H1 (cell line): ENCODE measurements around the gene SLC5A4. TPM values are rescaled to one million over a fixed set of nuclear protein-coding genes. Genes with fewer than 3 reads are reported as not detected.

Source experiments
- CTCF ChIA-PET: fragments of 300-600 bp; sonication (Branson Sonifier 250); formaldehyde crosslinking; loops from one replicate; lab custom pipeline; 2021; ENCODE audit not compliant: partially characterized antibody; lab: Charles Lee
- POLR2A ChIA-PET: fragments of 300-600 bp; sonication (Branson Sonifier 250); formaldehyde crosslinking; loops from one replicate; lab custom pipeline; 2021; ENCODE audit warnings: inconsistent platforms; ENCODE audit not compliant: partially characterized antibody; lab: Charles Lee
- DNase-seq, 2 experiments: peaks; one replicate each; pipeline versions ENCODE4 v3.0.0 to v3.0.0-alpha.2; 2010 to 2022; ENCODE audit warnings: low spot score in 2 of 2, low read depth in 1 of 2, mixed read lengths in 1 of 2
- FAIRE-seq: peaks from 2 replicates; lab custom pipeline; 2011; peaks lifted over from hg19 to GRCh38; lab: Jason Lieb, UNC
- H2AFZ ChIP-seq: 2 replicates; pipeline ENCODE4 v1.8.1; 2012; ENCODE audit warnings: low read length, inconsistent platforms
- H2AK5ac ChIP-seq: 2 replicates; pipeline ENCODE4 v1.6.1; 2013; ENCODE audit warnings: low read depth, low read length
- H2BK120ac ChIP-seq: replicated peaks from 2 replicates; pipeline ENCODE3; 2013; ENCODE audit warnings: low read depth, low read length, inconsistent platforms
- H2BK12ac ChIP-seq: 2 replicates; pipeline ENCODE4 v1.6.1; 2013; ENCODE audit warnings: low read depth, low read length
- H2BK15ac ChIP-seq: 2 replicates; pipeline ENCODE4 v1.6.1; 2013; ENCODE audit warnings: low read length
- H2BK20ac ChIP-seq: 2 replicates; pipeline ENCODE4 v1.6.1; 2013; ENCODE audit warnings: low read length
- H2BK5ac ChIP-seq: 2 replicates; pipeline ENCODE4 v1.6.1; 2013; ENCODE audit warnings: low read depth, low read length
- H3K14ac ChIP-seq: 2 replicates; pipeline ENCODE4 v1.6.1; 2013; ENCODE audit warnings: inconsistent platforms; ENCODE audit not compliant: insufficient read length
- H3K18ac ChIP-seq: 2 replicates; pipeline ENCODE4 v1.6.1; 2013; ENCODE audit warnings: low read length; ENCODE audit errors: extremely low read depth
- H3K23ac ChIP-seq: 2 replicates; pipeline ENCODE4 v1.6.1; 2013; ENCODE audit warnings: inconsistent platforms; ENCODE audit not compliant: insufficient read length
- H3K23me2 ChIP-seq: 2 replicates; pipeline ENCODE4 v1.6.1; 2013; ENCODE audit warnings: low read depth, low read length
- H3K27ac ChIP-seq: 2 replicates; pipeline ENCODE4 v1.6.1; 2011; ENCODE audit warnings: low read depth, low read length, inconsistent platforms
- H3K27me3 ChIP-seq, 4 experiments: replicated peaks in 1 of 4; 1 replicate in 1 of 4; 2 replicates in 3 of 4; pipeline versions ENCODE4 v1.6.1 to v1.8.1; 2011 to 2013; ENCODE audit warnings: low read length in 3 of 4, mild to moderate bottlenecking in 3 of 4, inconsistent platforms in 2 of 4, mixed read lengths in 2 of 4, moderate library complexity in 1 of 4; ENCODE audit not compliant: control insufficient read depth in 3 of 4, insufficient read depth in 3 of 4; ENCODE audit errors: extremely low read depth in 1 of 4
- H3K36me3 ChIP-seq, 4 experiments: 2 replicates each; pipeline versions ENCODE4 v1.6.1 to v1.8.1; 2011 to 2013; ENCODE audit warnings: mild to moderate bottlenecking in 4 of 4, low read length in 3 of 4, moderate library complexity in 2 of 4, control low read depth in 1 of 4, inconsistent platforms in 1 of 4; ENCODE audit not compliant: insufficient read depth in 4 of 4, control insufficient read depth in 2 of 4
- H3K4ac ChIP-seq: replicated peaks from 2 replicates; pipeline ENCODE3; 2013; ENCODE audit warnings: low read length, low read depth, mixed read lengths, inconsistent platforms; ENCODE audit not compliant: insufficient read length
- H3K4me1 ChIP-seq, 4 experiments: replicated peaks in 1 of 4; 1 replicate in 1 of 4; 2 replicates in 3 of 4; pipeline versions ENCODE4 v1.6.1 to v1.8.1; 2011 to 2013; ENCODE audit warnings: low read length in 3 of 4, inconsistent platforms in 2 of 4, mixed read lengths in 1 of 4; ENCODE audit not compliant: insufficient read depth in 4 of 4, control insufficient read depth in 3 of 4
- H3K4me2 ChIP-seq, 2 experiments: 2 replicates each; pipeline versions ENCODE4 v1.6.1 to v1.8.1; 2011 to 2013; ENCODE audit warnings: low read depth in 2 of 2, low read length in 2 of 2, control low read depth in 1 of 2, inconsistent platforms in 1 of 2, mild to moderate bottlenecking in 1 of 2; ENCODE audit not compliant: insufficient read depth in 1 of 2
- H3K4me3 ChIP-seq, 4 experiments: fragments of 200-600, 300-600 bp in 1 of 4; sonication (generic), shearing (Covaris generic), sonication (Bioruptor Twin) in 1 of 4; 2 replicates each; pipeline versions ENCODE4 v1.5.1 to v1.8.1; 2011 to 2016; ENCODE audit warnings: low read length in 4 of 4, low read depth in 3 of 4, control low read depth in 2 of 4, inconsistent platforms in 2 of 4, mild to moderate bottlenecking in 2 of 4, mixed read lengths in 1 of 4, moderate library complexity in 1 of 4; ENCODE audit not compliant: insufficient read depth in 2 of 4; ENCODE audit errors: extremely low read depth in 1 of 4
- H3K56ac ChIP-seq: replicated peaks from 2 replicates; pipeline ENCODE3; 2013; ENCODE audit warnings: low read depth, mild to moderate bottlenecking, mixed read lengths, low read length, inconsistent platforms; ENCODE audit not compliant: insufficient read length
- H3K79me1 ChIP-seq: 2 replicates; pipeline ENCODE4 v1.6.1; 2013; ENCODE audit warnings: low read depth, low read length, control low read depth
- H3K79me2 ChIP-seq, 2 experiments: 2 replicates each; pipeline versions ENCODE4 v1.6.1 to v1.8.1; 2012 to 2013; ENCODE audit warnings: low read length in 2 of 2, mild to moderate bottlenecking in 2 of 2, inconsistent platforms in 1 of 2; ENCODE audit not compliant: insufficient read depth in 2 of 2, control insufficient read depth in 1 of 2
- H3K9ac ChIP-seq, 4 experiments: replicated peaks in 1 of 4; 1 replicate in 1 of 4; 2 replicates in 3 of 4; pipeline versions ENCODE4 v1.6.1 to v1.8.1; 2011 to 2013; ENCODE audit warnings: low read depth in 3 of 4, low read length in 3 of 4, control low read depth in 2 of 4, mild to moderate bottlenecking in 2 of 4, moderate library complexity in 2 of 4, inconsistent platforms in 1 of 4; ENCODE audit errors: extremely low read depth in 1 of 4
- H3K9me3 ChIP-seq, 2 experiments: 2 replicates each; pipeline versions ENCODE4 v1.6.1 to v1.8.1; 2012 to 2013; ENCODE audit warnings: mild to moderate bottlenecking in 2 of 2, moderate library complexity in 2 of 2, control low read depth in 1 of 2, inconsistent platforms in 1 of 2, low read depth in 1 of 2, low read length in 1 of 2, mixed read lengths in 1 of 2; ENCODE audit not compliant: insufficient read depth in 2 of 2
- H4K20me1 ChIP-seq, 2 experiments: replicated peaks in 1 of 2; 2 replicates each; pipeline versions ENCODE3 to v1.8.1; 2011 to 2013; ENCODE audit warnings: inconsistent platforms in 2 of 2, low read length in 2 of 2, mild to moderate bottlenecking in 1 of 2; ENCODE audit not compliant: insufficient read depth in 2 of 2, control insufficient read depth in 1 of 2
- H4K5ac ChIP-seq: 2 replicates; pipeline ENCODE4 v1.6.1; 2013; ENCODE audit warnings: low read length, low read depth, mixed read lengths, inconsistent platforms; ENCODE audit not compliant: insufficient read length
- H4K8ac ChIP-seq: 2 replicates; pipeline ENCODE4 v1.8.0; 2013; ENCODE audit warnings: mild to moderate bottlenecking, moderate library complexity, low read length, inconsistent platforms; ENCODE audit not compliant: insufficient read depth; ENCODE audit errors: extremely low read depth
- H4K91ac ChIP-seq: replicated peaks from 2 replicates; pipeline ENCODE3; 2013; ENCODE audit warnings: low read length, mixed read lengths, inconsistent platforms; ENCODE audit not compliant: insufficient read length
- BCL11A ChIP-seq, 2 experiments: IDR thresholded peaks; one replicate each; pipeline ENCODE4 v1.6.1; 2011; ENCODE audit warnings: low read depth in 2 of 2, low read length in 2 of 2, mild to moderate bottlenecking in 2 of 2
- NRF1 ChIP-seq: IDR thresholded peaks from 2 replicates; pipeline ENCODE4 v1.6.1; 2011; ENCODE audit warnings: mild to moderate bottlenecking, low read depth, low read length, improper control_type of control experiment
- TEAD4 ChIP-seq: IDR thresholded peaks from 2 replicates; pipeline ENCODE4 v1.6.1; 2012; ENCODE audit warnings: low read depth, low read length, inconsistent platforms, mixed read lengths
- USF2 ChIP-seq: IDR thresholded peaks from 2 replicates; pipeline ENCODE4 v1.6.1; 2011; ENCODE audit warnings: low read length, improper control_type of control experiment
- ZNF274 ChIP-seq: IDR thresholded peaks from 2 replicates; pipeline ENCODE4 v1.7.0; 2012; ENCODE audit warnings: low read length, borderline replicate concordance; ENCODE audit errors: extremely low read depth
- WGBS, 2 experiments: shearing (Covaris generic) in 1 of 2; methylation state at CpG; one replicate each; pipeline versions ENCODE4 v1.1.6 to v1.1.7; 2013 to 2015; ENCODE audit warnings: low lambda C conversion rate in 2 of 2, mixed read lengths in 2 of 2, inconsistent platforms in 1 of 2, low coverage in 1 of 2, missing lambda C conversion rate in 1 of 2; ENCODE audit not compliant: insufficient replicate concordance in 2 of 2, insufficient coverage in 1 of 2, insufficient read length in 1 of 2; ENCODE audit errors: extremely low coverage in 1 of 2, missing lambda C conversion rate in 1 of 2; 5-methylcytosine and 5-hydroxymethylcytosine counted together
- polyA plus RNA-seq, 7 experiments: library from polyadenylated mRNA; depleted of rRNA in 3 of 7; stranded (reverse) in 5 of 7; unstranded in 2 of 7; fragments of >200 nt in 5 of 7; fragments of 200-250 nt in 2 of 7; gene quantifications; 1 replicate in 5 of 7; 2 replicates in 1 of 7; 4 replicates in 1 of 7; pipeline versions ENCODE4 v1.2.1 to v1.2.3, GENCODE V29; 2011 to 2013; ENCODE audit warnings: missing spikeins in 2 of 7, mixed read lengths in 2 of 7
- total RNA-seq: library from RNA; stranded (reverse); fragmentation: NEBNext Ultra II Directional; extraction: Animal tissue kit (Norgen Biotek cat#: 25700); gene quantifications from 2 replicates; pipeline ENCODE4 v1.2.1, GENCODE V29; 2021

Gene SLC5A4
- total and polyA plus RNA-seq, 2 of the 8 experiments (the other 6 are each of a cell fraction or from before 2014, with no cell fraction given) = 0.17 TPM; not detected in 1

GRCh38 chr22:32217465-32217864 is 37.7 kb downstream of the SLC5A4 start:
- no peak overlapping the region for H3K18ac ChIP-seq
- H3K23ac ChIP-seq = no peak overlapping the region
- TF ChIP-seq BCL11A (IDR thresholded peaks at IDR 0.05; ENCODE audit: low read depth in 2 of 2, low read length in 2 of 2) (no peak), TEAD4 (no peak), USF2 (no peak), ZNF274 (no peak), NRF1 (no peak)
- CTCF ChIA-PET = interaction anchor here (1.7 to 2.6 kb wide), 2 partner anchors 11 to 15 kb away, joined by 4 to 11 read pairs; no protein-coding TSS in a partner anchor
- no peaks in the 10 kb centered on the region for H3K36me3 ChIP-seq
- no peak overlapping the region for H2AK5ac ChIP-seq
- H2BK12ac ChIP-seq = no peak overlapping the region
- no peak for FAIRE-seq
- H3K56ac ChIP-seq = no peak overlapping the region
- H4K20me1 ChIP-seq = no peaks in the 10 kb centered on the region
- no peak overlapping the region for H4K8ac ChIP-seq
- WGBS, 2 experiments = 88% methylated on average over 2 of the region's 2 CpGs; no CpG with 5 or more reads in 1 of the 2 experiments
- no peak overlapping the region for H3K9ac ChIP-seq
- H2BK20ac ChIP-seq = no peak overlapping the region
- no peak overlapping the region for H3K14ac ChIP-seq
- no peaks in the 10 kb centered on the region for H3K79me1 ChIP-seq
- H3K4me2 ChIP-seq = no peak overlapping the region
- no peak overlapping the region for H2BK5ac ChIP-seq
- no peak for DNase-seq
- H4K5ac ChIP-seq = no peak overlapping the region
- H3K4me1 ChIP-seq = peaks cover 0 to 3% (median 0%) of the 10 kb centered on the region in 4 experiments; a peak in 1 of 7 replicates
- H3K79me2 ChIP-seq = no peaks in the 10 kb centered on the region
- no peak overlapping the region for H2BK15ac ChIP-seq
- H3K23me2 ChIP-seq = no peaks in the 10 kb centered on the region
- POLR2A ChIA-PET = no interaction called here
- no peak overlapping the region for H4K91ac ChIP-seq
- H3K4ac ChIP-seq = no peak overlapping the region
- no peaks in the 10 kb centered on the region for H3K27me3 ChIP-seq
- no peak overlapping the region for H3K4me3 ChIP-seq
- H3K27ac ChIP-seq = no peak overlapping the region
- H2BK120ac ChIP-seq = no peak overlapping the region
- H2AFZ ChIP-seq = no peak overlapping the region
- no peaks in the 10 kb centered on the region for H3K9me3 ChIP-seq
